Testis (tissue), 2 donors: Measurements from ENCODE around the gene BDKRB2.

Experiments used
- CTCF ChIP-seq, 3 experiments: fragments of 450-650 bp in 2 of 3; fragments of 200-600 bp in 1 of 3; sonication (generic) in 1 of 3; IDR thresholded peaks; one replicate each; pipeline ENCODE4 v1.5.1; 2016 to 2019; ENCODE audit warnings: antibody characterized with exemption in 3 of 3, mild to moderate bottlenecking in 2 of 3, moderate library complexity in 1 of 3
- POLR2A ChIP-seq: fragments of 450-650 bp; IDR thresholded peaks from one replicate; pipeline ENCODE4 v1.6.1; 2017; ENCODE audit warnings: antibody characterized with exemption, mild to moderate bottlenecking, moderate library complexity

- TF ChIP-seq CTCF (IDR thresholded peaks at IDR 0.05) (no peak), POLR2A (no peak)
These were observed at the start of gene BDKRB2 for GRCh38 chr14:96204151-96205058.
